Measurements from ENCODE around the gene NPLOC4.
"Not testable (repeated sequence)": the region's sequence is repeated elsewhere in the genome, so short reads cannot be mapped to it uniquely, and the experiment has no call there.

Gene NPLOC4

GRCh38 chr17:81599719-81600486 lies 37.0 kb downstream of the NPLOC4 start:
- DNase-seq, result no peak
- in situ Hi-C loops (cut with MboI; ENCODE audit: low pct_unique_long_range_greater_than_20kb, low sequenced_read_pairs), result no loop called here

DNA sequence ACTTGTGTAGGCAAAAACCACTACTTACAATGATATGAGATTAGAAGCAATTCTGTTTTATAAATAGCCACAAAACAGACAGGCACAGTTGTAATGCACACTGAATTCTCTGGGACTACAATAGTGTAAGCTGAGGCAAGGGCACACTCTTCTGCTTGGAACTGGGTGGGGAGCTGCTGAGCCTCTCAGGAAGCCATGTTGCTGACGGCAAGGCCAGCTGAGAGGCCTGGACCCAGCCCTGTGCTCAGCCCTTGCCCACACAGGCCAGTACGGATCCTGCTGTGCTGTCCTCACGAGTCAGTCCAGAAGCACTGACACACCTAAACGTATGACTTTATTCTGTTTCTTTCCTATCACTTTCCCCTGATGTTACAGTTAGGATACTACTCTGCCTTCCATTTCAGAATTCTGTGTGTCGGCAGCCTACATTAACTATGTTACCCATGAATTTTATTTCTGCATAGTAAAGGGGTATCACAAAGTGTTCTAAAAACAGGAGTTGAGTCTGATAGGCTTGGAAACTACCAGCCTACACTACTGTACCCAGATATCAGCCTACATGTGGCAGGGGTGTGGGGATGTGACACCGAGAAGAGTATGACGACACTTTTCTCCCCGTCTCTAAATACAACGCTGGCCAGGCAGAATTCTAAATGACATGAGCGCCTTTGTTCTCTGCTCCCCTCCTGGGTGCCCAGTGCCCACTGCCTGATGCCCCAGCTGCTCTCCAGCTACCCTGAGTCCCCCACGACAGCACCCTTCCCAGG lies 43.6 kb downstream of the NPLOC4 start:
- no peak for DNase-seq
- in situ Hi-C loops (cut with MboI; ENCODE audit: low pct_unique_long_range_greater_than_20kb, low sequenced_read_pairs), result no loop called here

DNA sequence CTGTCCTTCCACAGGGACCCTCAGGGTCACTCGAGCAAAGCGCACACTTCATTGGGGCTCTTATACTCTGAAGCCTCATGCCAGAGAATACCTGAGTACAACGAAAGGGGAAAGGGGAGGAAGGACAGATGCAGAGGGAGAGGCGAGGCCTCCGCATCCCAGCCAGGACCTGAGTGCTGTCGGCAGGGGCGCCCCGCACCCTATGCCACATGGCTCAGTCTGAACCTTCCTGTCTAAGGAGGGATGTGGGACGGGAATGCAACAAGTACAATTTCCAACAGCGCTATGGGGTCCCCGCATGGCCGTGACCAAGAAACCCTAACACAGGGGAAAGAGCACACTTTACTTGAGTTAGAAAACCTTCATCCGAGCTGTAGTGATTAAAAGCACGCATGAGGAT lies 44.9 kb downstream of the NPLOC4 start:
- no peak for DNase-seq
- in situ Hi-C loops (cut with MboI; ENCODE audit: low pct_unique_long_range_greater_than_20kb, low sequenced_read_pairs), result no loop called here

DNA sequence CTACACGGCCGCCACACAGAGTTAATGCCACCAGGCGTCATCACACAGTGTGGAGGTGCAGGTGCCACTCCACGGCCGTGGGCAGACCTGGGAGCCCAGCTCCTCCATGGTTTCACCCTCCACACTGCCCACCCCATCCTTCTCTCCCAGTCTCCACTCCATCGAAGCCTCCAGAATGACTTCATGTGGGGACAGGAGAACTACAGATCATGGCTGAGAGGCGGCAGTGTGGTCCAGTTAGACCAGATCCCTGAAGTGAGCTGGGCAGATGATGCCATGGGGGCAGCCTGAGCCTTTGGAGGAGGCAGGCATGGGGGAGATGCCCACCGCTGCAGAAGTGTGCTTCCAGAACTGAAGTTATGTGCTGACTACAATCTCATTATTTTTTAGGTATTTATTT lies 46.8 kb downstream of the NPLOC4 start:
- in situ Hi-C loops (cut with MboI; ENCODE audit: low pct_unique_long_range_greater_than_20kb, low sequenced_read_pairs), result no loop called here
- DNase-seq, result no peak

GRCh38 chr17:81589612-81590011 lies 47.3 kb downstream of the NPLOC4 start:
- DNase-seq, result no peak
- in situ Hi-C loops (cut with MboI; ENCODE audit: low pct_unique_long_range_greater_than_20kb, low sequenced_read_pairs), result no loop called here

- no peak for DNase-seq
- in situ Hi-C loops (cut with MboI; ENCODE audit: low pct_unique_long_range_greater_than_20kb, low sequenced_read_pairs), result no loop called here
Measured at GRCh38 chr17:81586096-81586495, 50.8 kb downstream of the NPLOC4 start.

DNA sequence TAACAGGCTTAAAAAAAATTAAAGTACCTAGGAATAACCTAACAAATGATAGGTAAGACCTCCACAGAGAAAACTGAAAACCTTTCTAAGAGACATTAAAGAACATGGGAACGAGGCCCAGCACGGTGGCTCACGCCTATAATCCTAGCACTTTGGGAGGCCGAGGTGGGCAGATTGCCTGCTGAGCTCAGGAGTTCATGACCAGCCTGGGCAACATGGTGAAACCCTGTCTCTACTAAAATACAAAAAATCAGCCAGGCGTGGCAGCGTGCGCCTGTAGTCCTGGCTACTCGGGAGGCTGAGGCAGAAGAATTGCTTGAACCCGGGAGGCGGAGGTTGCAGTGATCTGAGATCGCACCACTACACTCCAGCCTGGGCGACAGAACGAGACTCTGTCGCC lies 52.1 kb downstream of the NPLOC4 start:
- DNase-seq; in situ Hi-C loops (cut with MboI; ENCODE audit: low pct_unique_long_range_greater_than_20kb, low sequenced_read_pairs): not testable (repeated sequence)

- in situ Hi-C loops (cut with MboI; ENCODE audit: low pct_unique_long_range_greater_than_20kb, low sequenced_read_pairs), result no loop called here
- DNase-seq, result no peak
Measured at GRCh38 chr17:81583589-81584342, 53.1 kb downstream of the NPLOC4 start.

- no peak for DNase-seq
- in situ Hi-C loops (cut with MboI; ENCODE audit: low pct_unique_long_range_greater_than_20kb, low sequenced_read_pairs), result no loop called here
Measured at GRCh38 chr17:81582749-81583148, 54.2 kb downstream of the NPLOC4 start.

- in situ Hi-C loops (cut with MboI; ENCODE audit: low pct_unique_long_range_greater_than_20kb, low sequenced_read_pairs), result no loop called here
- no peak for DNase-seq
Measured at GRCh38 chr17:81582341-81582740, 54.6 kb downstream of the NPLOC4 start.

- in situ Hi-C loops (cut with MboI; ENCODE audit: low pct_unique_long_range_greater_than_20kb, low sequenced_read_pairs), result no loop called here
- DNase-seq, result no peak
Measured at GRCh38 chr17:81581758-81582157, 55.2 kb downstream of the NPLOC4 start.

- in situ Hi-C loops (cut with MboI; ENCODE audit: low pct_unique_long_range_greater_than_20kb, low sequenced_read_pairs), result no loop called here
- DNase-seq, result no peak
Measured at GRCh38 chr17:81580481-81580880, 56.4 kb downstream of the NPLOC4 start.

- DNase-seq, result no peak
Measured at GRCh38 chr17:81579821-81580321, 57.0 kb downstream of the NPLOC4 start.

GRCh38 chr17:81579298-81579697 lies 57.6 kb downstream of the NPLOC4 start:
- in situ Hi-C loops (cut with MboI; ENCODE audit: low pct_unique_long_range_greater_than_20kb, low sequenced_read_pairs), result no loop called here
- no peak for DNase-seq

More at GRCh38 chr17:81579821-81580321, 57.0 kb downstream of the NPLOC4 start:
- in situ Hi-C loops (cut with MboI; ENCODE audit: low pct_unique_long_range_greater_than_20kb, low sequenced_read_pairs), result no loop called here

GRCh38 chr17:81578561-81579225 lies 58.2 kb downstream of the NPLOC4 start:
- DNase-seq, result peak; percentile 14
- in situ Hi-C loops (cut with MboI; ENCODE audit: low pct_unique_long_range_greater_than_20kb, low sequenced_read_pairs), result no loop called here

DNA sequence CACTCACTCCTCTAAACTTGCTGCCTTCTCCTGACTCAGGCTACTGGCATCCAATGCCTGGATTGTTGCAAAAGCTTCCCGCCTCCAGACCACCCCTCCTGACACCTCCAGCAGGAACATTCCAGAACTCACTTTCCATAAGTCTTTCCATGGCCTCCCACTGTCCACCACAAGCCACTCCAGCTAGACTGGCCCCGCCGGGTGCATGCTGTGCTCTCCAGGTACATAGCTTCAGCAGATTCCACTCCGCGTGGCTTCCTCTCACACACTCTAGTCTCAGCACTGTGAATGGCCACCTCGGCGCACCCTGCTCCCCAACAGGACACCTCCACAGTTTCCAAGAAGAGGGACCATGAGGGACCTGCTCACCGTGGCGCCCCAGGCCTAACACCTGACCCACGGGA lies 58.9 kb downstream of the NPLOC4 start:
- no peak for DNase-seq
- in situ Hi-C loops (cut with MboI; ENCODE audit: low pct_unique_long_range_greater_than_20kb, low sequenced_read_pairs), result no loop called here

GRCh38 chr17:81577278-81578000 lies 59.5 kb downstream of the NPLOC4 start:
- in situ Hi-C loops (cut with MboI; ENCODE audit: low pct_unique_long_range_greater_than_20kb, low sequenced_read_pairs), result no loop called here
- DNase-seq, result peak; percentile 42

DNA sequence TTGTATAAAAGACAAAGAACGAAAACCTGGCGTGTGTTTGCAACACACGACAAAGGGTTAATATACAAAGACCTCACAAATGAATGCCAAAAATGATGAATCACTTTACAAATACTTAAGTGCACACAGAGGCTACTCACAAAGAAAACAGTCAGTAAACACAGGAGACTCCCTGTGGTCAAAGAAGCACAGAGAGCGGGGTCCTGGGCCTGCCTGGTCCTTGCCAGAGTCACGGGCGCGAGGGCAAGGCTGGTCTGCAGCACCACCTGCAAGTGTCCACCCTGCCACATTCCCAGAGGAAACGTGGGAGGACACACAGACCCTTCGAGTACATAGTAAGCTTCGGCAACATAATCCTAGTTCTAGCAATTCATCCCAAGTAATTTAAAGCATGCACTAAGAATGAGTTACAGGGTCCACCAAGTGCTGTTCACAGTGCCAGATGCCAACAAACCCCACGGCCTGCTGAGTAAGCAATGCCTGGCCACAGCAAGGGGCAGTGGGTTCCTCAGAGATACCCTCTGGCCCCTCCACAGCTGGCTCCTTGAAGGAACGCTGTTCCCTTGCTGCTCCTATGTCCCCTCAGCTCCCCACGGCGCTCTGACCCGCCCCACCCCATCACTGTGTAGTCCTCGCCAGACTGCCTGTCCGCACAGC lies 60.2 kb downstream of the NPLOC4 start:
- in situ Hi-C loops (cut with MboI; ENCODE audit: low pct_unique_long_range_greater_than_20kb, low sequenced_read_pairs), result no loop called here
- DNase-seq, result no peak
